Liver (tissue), 9 donors: Measurements from ENCODE around the gene MAIP1. TPM values are rescaled to one million over a fixed set of nuclear protein-coding genes. Genes with fewer than 3 reads are reported as not detected.

Experiments used
- DNase-seq: peaks from one replicate; pipeline ENCODE4 v3.0.0-alpha.2; 2017; ENCODE audit warnings: low spot score
- H3K27ac ChIP-seq, 2 donors: one replicate each; pipeline ENCODE4 v1.7.0; 2013; ENCODE audit warnings: inconsistent platforms in 2 of 2, low read length in 2 of 2, control low read depth in 1 of 2, low read depth in 1 of 2, mild to moderate bottlenecking in 1 of 2
- H3K27me3 ChIP-seq, 4 donors: one replicate each; pipeline versions ENCODE4 v1.6.1 to v1.7.0; 2013; ENCODE audit warnings: low read length in 3 of 4, inconsistent platforms in 1 of 4, mild to moderate bottlenecking in 1 of 4, moderate library complexity in 1 of 4; ENCODE audit not compliant: control insufficient read depth in 4 of 4, insufficient read depth in 4 of 4
- H3K36me3 ChIP-seq, 4 donors: one replicate each; pipeline versions ENCODE4 v1.6.1 to v1.7.0; 2013; ENCODE audit warnings: low read length in 3 of 4, mild to moderate bottlenecking in 3 of 4, low read depth in 1 of 4, moderate library complexity in 1 of 4; ENCODE audit not compliant: control insufficient read depth in 4 of 4, insufficient read depth in 3 of 4
- H3K4me1 ChIP-seq, 4 donors: one replicate each; pipeline versions ENCODE4 v1.6.1 to v1.7.0; 2013; ENCODE audit warnings: low read length in 3 of 4, mild to moderate bottlenecking in 3 of 4, moderate library complexity in 1 of 4; ENCODE audit not compliant: control insufficient read depth in 4 of 4, insufficient read depth in 4 of 4
- H3K4me3 ChIP-seq, 3 donors: one replicate each; pipeline versions ENCODE4 v1.6.1 to v1.7.0; 2013; ENCODE audit warnings: low read length in 3 of 3, control low read depth in 1 of 3, low read depth in 1 of 3, mild to moderate bottlenecking in 1 of 3
- H3K9ac ChIP-seq, 2 donors: one replicate each; pipeline ENCODE4 v1.7.0; 2013; ENCODE audit warnings: low read length in 2 of 2, mild to moderate bottlenecking in 2 of 2, moderate library complexity in 2 of 2, control low read depth in 1 of 2, low read depth in 1 of 2
- H3K9me3 ChIP-seq, 4 donors: one replicate each; pipeline versions ENCODE4 v1.6.1 to v1.7.0; 2013; ENCODE audit warnings: low read length in 3 of 4; ENCODE audit not compliant: control insufficient read depth in 4 of 4
- CTCF ChIP-seq: fragments of 150-350 bp; IDR thresholded peaks from 2 replicates; pipeline ENCODE4 v1.5.1; 2017; ENCODE audit warnings: improper control_type of control experiment, low read depth, low read length; ENCODE audit not compliant: missing input control
- EGR1 ChIP-seq, 2 donors: IDR thresholded peaks; 2 replicates each; pipeline ENCODE4 v1.6.1; 2016 to 2018; ENCODE audit warnings: antibody characterized with exemption in 2 of 2, low read depth in 2 of 2
- FOXA1 ChIP-seq: IDR thresholded peaks from 2 replicates; pipeline ENCODE4 v1.6.1; 2016; ENCODE audit warnings: antibody characterized with exemption
- FOXA2 ChIP-seq: IDR thresholded peaks from 2 replicates; pipeline ENCODE4 v1.6.1; 2016; ENCODE audit warnings: antibody characterized with exemption
- GABPA ChIP-seq, 2 donors: IDR thresholded peaks in 1 of 2; conservative IDR thresholded peaks in 1 of 2; 2 replicates each; pipeline ENCODE4 v1.6.1; 2016; ENCODE audit warnings: antibody characterized with exemption in 2 of 2, mild to moderate bottlenecking in 1 of 2, moderate library complexity in 1 of 2
- HNF4G ChIP-seq: IDR thresholded peaks from 2 replicates; pipeline ENCODE4 v1.6.1; 2016; ENCODE audit warnings: antibody characterized with exemption
- JUND ChIP-seq, 2 donors: IDR thresholded peaks; 2 replicates each; pipeline ENCODE4 v1.6.1; 2016; ENCODE audit warnings: antibody characterized with exemption in 2 of 2
- MAX ChIP-seq: IDR thresholded peaks from 2 replicates; pipeline ENCODE4 v1.6.1; 2016; ENCODE audit warnings: antibody characterized with exemption
- NR2F2 ChIP-seq: IDR thresholded peaks from 2 replicates; pipeline ENCODE4 v1.6.1; 2016; ENCODE audit warnings: antibody characterized with exemption
- RAD21 ChIP-seq, 2 donors: IDR thresholded peaks; 2 replicates each; pipeline ENCODE4 v1.6.1; 2016; ENCODE audit warnings: antibody characterized with exemption in 2 of 2, mild to moderate bottlenecking in 2 of 2
- REST ChIP-seq: IDR thresholded peaks from 2 replicates; pipeline ENCODE4 v1.6.1; 2016; ENCODE audit warnings: antibody characterized with exemption, mild to moderate bottlenecking
- RXRA ChIP-seq, 2 donors: IDR thresholded peaks; 2 replicates each; pipeline ENCODE4 v1.6.1; 2017 to 2018; ENCODE audit warnings: antibody characterized with exemption in 2 of 2, mild to moderate bottlenecking in 1 of 2
- SP1 ChIP-seq: IDR thresholded peaks from 2 replicates; pipeline ENCODE4 v1.6.1; 2018; ENCODE audit warnings: antibody characterized with exemption, mild to moderate bottlenecking
- TAF1 ChIP-seq: conservative IDR thresholded peaks from 2 replicates; pipeline ENCODE4 v1.6.1; 2016; ENCODE audit warnings: antibody characterized with exemption, mild to moderate bottlenecking
- YY1 ChIP-seq: IDR thresholded peaks from 2 replicates; pipeline ENCODE4 v1.6.1; 2016; ENCODE audit warnings: antibody characterized with exemption, mild to moderate bottlenecking
- ZBTB33 ChIP-seq: IDR thresholded peaks from 2 replicates; pipeline ENCODE4 v1.6.1; 2016; ENCODE audit warnings: antibody characterized with exemption
- WGBS: extraction: QIAGEN DNeasy Blood & Tissue Kit; methylation state at CpG from one replicate; pipeline ENCODE4 v1.1.7; 2013; 5-methylcytosine and 5-hydroxymethylcytosine counted together
- polyA plus RNA-seq, 2 donors: library from polyadenylated mRNA; stranded (reverse) in 1 of 2; unstranded in 1 of 2; fragments of 200-250 nt in 1 of 2; fragments of >200 nt in 1 of 2; fragmentation: Nextera tagmentation in 1 of 2; extraction: Ambion mirVana in 1 of 2; gene quantifications; one replicate each; pipeline versions ENCODE4 v1.2.1 to v1.2.3, GENCODE V29; 2013 to 2015
- total RNA-seq, 2 donors: library from RNA; depleted of rRNA; stranded (reverse); fragments of >200 nt; gene quantifications; one replicate each; pipeline ENCODE4 v1.2.3, GENCODE V29; 2014
- donor health status: healthy.
- donor health status: healthy.
- donor health status: healthy.
- donor health status: healthy.
- donor health status: healthy.

Gene MAIP1
- total and polyA plus RNA-seq, 4 donors, result 23.0 to 40.2 (median 28.6) TPM

GRCh38 chr2:199933466-199933865, 21.9 kb upstream of the MAIP1 start:
- H3K9me3 ChIP-seq, result no peaks in the 10 kb centered on the region
- DNase-seq, result no peak
- no peak overlapping the region for H3K4me3 ChIP-seq
- H3K36me3 ChIP-seq, result peaks cover 10 to 25% (median 20%) of the 10 kb centered on the region in 4 donors
- no peaks in the 10 kb centered on the region for H3K4me1 ChIP-seq
- no peak for TF ChIP-seq EGR1 (IDR thresholded peaks at IDR 0.05; ENCODE audit: low read depth in 2 of 2)
- TF ChIP-seq SP1, result no peak
- no peak for TF ChIP-seq REST
- no peak for TF ChIP-seq FOXA1
- TF ChIP-seq TAF1, result no peak
- no peak for TF ChIP-seq FOXA2
- TF ChIP-seq RXRA (IDR thresholded peaks at IDR 0.05), result no peak
- TF ChIP-seq HNF4G, result no peak
- TF ChIP-seq CTCF, result no peak
- no peak for TF ChIP-seq MAX
- H3K27ac ChIP-seq, result no peak overlapping the region
- H3K9ac ChIP-seq, result no peak overlapping the region
- 75% methylated on average over 3 of the region's 3 CpGs for WGBS
- H3K27me3 ChIP-seq, result no peaks in the 10 kb centered on the region

- Histone ChIP-seq H3K27ac (no peak overlapping the region), H3K4me1 (no peaks in the 10 kb centered on the region), H3K9me3 (no peaks in the 10 kb centered on the region), H3K36me3 (peaks cover 12 to 28% (median 20%) of the 10 kb centered on the region in 4 donors), H3K9ac (no peak overlapping the region), H3K4me3 (no peak overlapping the region), H3K27me3 (no peaks in the 10 kb centered on the region)
- 47% methylated on average over 2 of the region's 2 CpGs for WGBS
- TF ChIP-seq NR2F2 (no peak), SP1 (no peak), CTCF (no peak), GABPA (IDR thresholded peaks at IDR 0.05 in 1 of 2, conservative IDR thresholded peaks at IDR 0.05 in 1 of 2) (no peak), RXRA (IDR thresholded peaks at IDR 0.05) (no peak), JUND (IDR thresholded peaks at IDR 0.05) (no peak), TAF1 (no peak), FOXA2 (no peak), MAX (no peak), ZBTB33 (no peak), YY1 (no peak), HNF4G (no peak), FOXA1 (no peak), RAD21 (IDR thresholded peaks at IDR 0.05) (no peak), REST (no peak), EGR1 (IDR thresholded peaks at IDR 0.05; ENCODE audit: low read depth in 2 of 2) (no peak)
- no peak for DNase-seq
Observed at GRCh38 chr2:199936554-199936953, 18.8 kb upstream of the MAIP1 start.
